Lower leg skin (tissue), 4 donors: ENCODE measurements around the gene MOGAT2. TPM values are rescaled to one million over a fixed set of nuclear protein-coding genes. Genes with fewer than 3 reads are reported as not detected.

Experiments
- DNase-seq, 2 donors: peaks; one replicate each; pipeline ENCODE4 v3.0.0-alpha.2; 2019; ENCODE audit warnings: low spot score in 2 of 2
- H3K4me3 ChIP-seq: fragments of 200-600 bp; sonication (generic); 2 replicates; pipeline ENCODE4 v1.5.1; 2017; ENCODE audit warnings: mild to moderate bottlenecking, low read depth; ENCODE audit not compliant: poor library complexity, severe bottlenecking
- POLR2A ChIP-seq, 2 donors: fragments of 450-650 bp; IDR thresholded peaks; one replicate each; pipeline ENCODE4 v1.6.1; 2016 to 2017; ENCODE audit warnings: antibody characterized with exemption in 2 of 2, mild to moderate bottlenecking in 1 of 2, moderate library complexity in 1 of 2
- WGBS, 2 donors: methylation state at CpG; one replicate each; pipeline ENCODE4 v1.1.5; 2018; 5-methylcytosine and 5-hydroxymethylcytosine counted together
- intact Hi-C: fragments of 100-400 bp; cut with DNase I; formaldehyde crosslinking; loops from one replicate; pipeline ENCODE4 v1.15.0; 2023; ENCODE audit warnings: low total_unique reads
- total RNA-seq, 4 donors: library from RNA; depleted of rRNA; stranded (reverse); fragments of >200 nt; gene quantifications; one replicate each; pipeline ENCODE4 v1.1.0, GENCODE V29; 2016
- TF ChIP-seq, protein P1 (sequence below), 3 donors: fragments of 450-650 bp; IDR thresholded peaks; one replicate each; pipeline ENCODE4 v1.5.1; 2016; ENCODE audit warnings: antibody characterized with exemption in 3 of 3, mild to moderate bottlenecking in 3 of 3, moderate library complexity in 2 of 3

The MOGAT2 gene
- total RNA-seq, 4 donors from 2014 or later = 0.21 to 12.6 (median 3.0) TPM

DNA sequence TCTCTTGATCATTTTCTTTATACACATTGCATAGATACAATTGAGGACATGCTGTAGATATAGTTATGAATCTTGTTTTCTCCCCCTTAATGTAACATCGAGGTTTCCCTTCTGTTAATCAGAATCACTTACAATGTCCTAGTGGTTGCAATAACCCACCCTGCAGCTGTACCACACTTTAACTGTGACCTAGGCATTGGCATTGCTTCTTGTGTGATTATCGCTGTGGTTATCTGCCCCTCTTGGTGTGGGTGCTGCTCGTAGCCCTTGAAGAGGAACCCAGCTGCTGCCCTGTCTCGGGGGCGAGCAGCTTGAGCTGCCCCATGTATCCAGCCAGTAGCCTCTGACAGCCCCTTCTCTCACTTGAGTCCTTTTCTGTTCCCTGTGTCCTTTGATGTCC, 52.5 kb downstream of the MOGAT2 start:
- 72 to 73% methylated on average over 5 of the region's 5 CpGs for WGBS, 2 donors
- intact Hi-C loops = loop anchor here (2.0 kb wide), 1 partner anchor 65 kb away; no protein-coding TSS in a partner anchor
- no peak for DNase-seq
- H3K4me3 ChIP-seq = no peak overlapping the region
- TF ChIP-seq, protein P1, sequence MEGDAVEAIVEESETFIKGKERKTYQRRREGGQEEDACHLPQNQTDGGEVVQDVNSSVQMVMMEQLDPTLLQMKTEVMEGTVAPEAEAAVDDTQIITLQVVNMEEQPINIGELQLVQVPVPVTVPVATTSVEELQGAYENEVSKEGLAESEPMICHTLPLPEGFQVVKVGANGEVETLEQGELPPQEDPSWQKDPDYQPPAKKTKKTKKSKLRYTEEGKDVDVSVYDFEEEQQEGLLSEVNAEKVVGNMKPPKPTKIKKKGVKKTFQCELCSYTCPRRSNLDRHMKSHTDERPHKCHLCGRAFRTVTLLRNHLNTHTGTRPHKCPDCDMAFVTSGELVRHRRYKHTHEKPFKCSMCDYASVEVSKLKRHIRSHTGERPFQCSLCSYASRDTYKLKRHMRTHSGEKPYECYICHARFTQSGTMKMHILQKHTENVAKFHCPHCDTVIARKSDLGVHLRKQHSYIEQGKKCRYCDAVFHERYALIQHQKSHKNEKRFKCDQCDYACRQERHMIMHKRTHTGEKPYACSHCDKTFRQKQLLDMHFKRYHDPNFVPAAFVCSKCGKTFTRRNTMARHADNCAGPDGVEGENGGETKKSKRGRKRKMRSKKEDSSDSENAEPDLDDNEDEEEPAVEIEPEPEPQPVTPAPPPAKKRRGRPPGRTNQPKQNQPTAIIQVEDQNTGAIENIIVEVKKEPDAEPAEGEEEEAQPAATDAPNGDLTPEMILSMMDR (IDR thresholded peaks at IDR 0.05) = no peak
- TF ChIP-seq POLR2A (IDR thresholded peaks at IDR 0.05) = no peak

DNA sequence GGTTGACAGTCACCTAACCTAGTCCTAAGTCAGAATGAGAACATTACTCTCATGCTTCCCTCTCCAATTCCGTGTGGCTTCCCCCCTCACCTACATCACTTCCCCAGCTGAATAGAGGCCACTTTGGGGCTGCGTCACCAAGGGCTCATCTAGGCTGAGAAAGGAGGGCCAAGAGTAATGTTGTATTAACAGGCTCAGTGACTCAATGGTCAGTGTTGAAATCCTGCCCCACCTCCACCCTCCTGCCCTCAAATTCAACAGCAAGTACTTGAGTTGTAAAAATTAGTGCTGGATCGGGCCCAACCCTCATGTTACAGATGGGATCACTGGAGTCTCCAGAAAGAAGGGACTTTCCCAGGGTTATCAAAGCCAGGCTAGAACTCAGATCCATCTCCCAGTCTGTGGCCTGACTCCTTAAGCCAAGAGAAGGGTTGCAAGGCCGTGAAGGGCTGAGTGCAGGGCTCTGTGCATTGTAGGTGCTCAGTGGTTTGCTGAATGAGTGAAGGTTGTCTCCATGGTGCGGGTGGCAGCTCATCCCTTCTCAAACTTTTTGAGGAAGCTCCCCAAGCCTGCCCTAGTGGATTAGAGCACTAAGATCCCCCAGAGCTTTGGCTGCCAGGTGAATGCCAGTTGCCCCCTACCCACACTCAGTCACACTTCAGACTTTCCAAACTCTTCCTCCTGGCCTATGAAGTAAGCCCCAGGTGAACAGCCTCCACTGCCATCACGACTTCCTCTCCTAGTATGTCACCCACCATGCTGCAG, 54.2 kb downstream of the MOGAT2 start:
- intact Hi-C loops = loop anchor here (2.0 kb wide), 1 partner anchor 67 kb away; no protein-coding TSS in a partner anchor
- no peak for TF ChIP-seq POLR2A (IDR thresholded peaks at IDR 0.05)
- TF ChIP-seq, protein P1 (IDR thresholded peaks at IDR 0.05) = no peak
- DNase-seq = no peak
- 82 to 90% methylated on average over 6 of the region's 6 CpGs for WGBS, 2 donors
- no peak overlapping the region for H3K4me3 ChIP-seq

DNA sequence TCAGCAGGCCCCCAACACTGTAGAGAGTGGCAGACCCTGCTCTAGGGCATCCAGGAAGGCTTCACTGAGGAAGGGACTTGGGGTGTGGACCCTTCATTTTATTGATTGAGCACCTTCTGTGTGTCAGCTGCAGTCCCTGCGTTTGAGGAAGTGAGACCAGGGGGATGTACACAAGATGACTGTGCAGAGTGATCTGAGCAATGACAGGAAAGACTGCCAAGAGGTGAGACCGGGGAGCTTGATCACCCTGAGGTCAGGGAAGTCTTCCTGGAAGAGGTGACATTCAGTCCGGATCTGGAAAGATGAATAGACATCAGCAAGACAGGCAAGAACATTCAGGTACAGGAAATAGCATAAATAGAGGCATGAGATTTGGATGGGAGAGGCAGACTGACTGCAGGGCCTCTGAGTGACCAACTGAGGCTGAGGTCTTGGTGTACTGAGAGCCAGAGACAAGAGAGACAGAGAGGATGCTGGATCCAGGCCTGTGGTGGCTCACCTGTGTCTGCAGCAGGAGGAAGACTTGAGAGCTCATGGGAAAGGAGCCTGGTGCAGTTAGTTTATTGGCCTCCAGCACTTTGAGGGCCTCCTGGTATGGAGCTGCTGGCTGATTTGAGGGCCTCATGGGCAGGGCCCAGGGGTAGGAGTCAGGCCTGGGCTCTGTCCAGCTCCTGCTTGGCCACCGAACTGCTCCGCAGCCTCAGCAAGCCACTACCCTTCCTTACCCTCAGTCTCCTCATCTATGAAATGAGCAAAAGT, 56.1 kb downstream of the MOGAT2 start:
- H3K4me3 ChIP-seq = no peak overlapping the region
- TF ChIP-seq, protein P1 (IDR thresholded peaks at IDR 0.05) = no peak
- TF ChIP-seq POLR2A (IDR thresholded peaks at IDR 0.05) = no peak
- no peak for DNase-seq

DNA sequence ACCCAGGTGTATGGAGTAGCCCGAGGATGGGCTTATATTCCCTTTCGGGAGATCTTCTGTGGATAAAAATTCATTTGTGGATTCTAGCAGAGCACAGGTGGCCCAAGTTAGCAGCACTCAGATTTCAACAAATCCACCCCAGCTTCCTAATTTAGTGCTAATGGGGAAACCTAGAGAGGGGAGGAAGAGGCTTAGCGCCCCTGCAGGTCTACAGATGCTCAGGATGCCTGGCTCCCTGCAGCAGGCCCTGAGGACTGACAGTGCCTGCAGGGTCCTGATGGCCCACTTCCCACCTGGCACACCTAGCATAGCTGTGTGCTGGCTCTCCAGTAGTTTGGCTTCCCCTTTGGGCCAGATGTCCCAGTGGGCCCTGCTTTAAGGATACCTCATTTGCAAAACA, 57.4 kb downstream of the MOGAT2 start:
- H3K4me3 ChIP-seq = no peak overlapping the region
- no peak for DNase-seq
- TF ChIP-seq, protein P1 (IDR thresholded peaks at IDR 0.05) = no peak
- TF ChIP-seq POLR2A (IDR thresholded peaks at IDR 0.05) = no peak
- 93 to 96% methylated on average over 3 of the region's 3 CpGs for WGBS, 2 donors
- intact Hi-C loops = no loop called here

More for the DNA sequence above, 56.1 kb downstream of the MOGAT2 start:
- intact Hi-C loops = no loop called here
- WGBS, 2 donors = 78 to 83% methylated on average over 5 of the region's 5 CpGs

DNA sequence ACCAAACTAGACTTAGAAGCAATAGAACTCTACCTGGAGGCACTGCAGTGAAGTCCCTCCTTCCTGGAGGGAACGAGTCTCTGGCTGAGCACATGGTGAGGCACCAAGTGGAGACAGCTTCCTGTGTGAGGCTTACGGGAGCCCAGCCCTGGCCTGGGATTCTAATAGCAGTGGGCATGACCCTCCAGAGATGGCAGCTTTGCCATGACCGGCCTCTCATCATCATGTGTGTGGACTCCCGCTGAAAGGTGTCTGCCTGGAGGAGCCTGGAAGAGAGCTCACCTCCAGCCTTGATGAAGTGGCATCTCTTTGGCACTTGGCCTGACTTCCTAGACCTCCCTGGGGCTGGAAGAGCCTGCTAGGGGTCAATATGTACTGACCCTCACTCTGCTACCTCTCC, 58.9 kb downstream of the MOGAT2 start:
- H3K4me3 ChIP-seq = no peak overlapping the region
- DNase-seq = no peak
- intact Hi-C loops = no loop called here
- TF ChIP-seq, protein P1 (IDR thresholded peaks at IDR 0.05) = no peak
- 91 to 98% methylated on average over 4 of the region's 4 CpGs for WGBS, 2 donors
